Endothelial cell of umbilical vein (primary cell): ENCODE measurements around the gene TTC23L. TPM values are rescaled to one million over a fixed set of nuclear protein-coding genes. Genes with fewer than 3 reads are reported as not detected.

ENCODE experiments used
- BruUV-seq: library from RNA; stranded (reverse); fragments of 400-500 nt; replicated peaks from 2 replicates; lab custom pipeline; 2021; lab: Mats Ljungman, UMichigan
- CTCF ChIA-PET: fragments of 300-600, 350-600 bp; sonication (Branson Sonifier 250); formaldehyde crosslinking; loops from one replicate; lab custom pipeline; 2021; ENCODE audit warnings: antibody characterized with exemption, inconsistent platforms; lab: Charles Lee
- POLR2A ChIA-PET: fragments of 300-600, 350-600 bp; sonication (Branson Sonifier 250); formaldehyde crosslinking; loops from one replicate; lab custom pipeline; 2021; ENCODE audit warnings: antibody characterized with exemption, inconsistent platforms; lab: Charles Lee
- DNase-seq: peaks from one replicate; pipeline ENCODE4 v3.0.0-alpha.2; 2011; ENCODE audit warnings: low read depth, low spot score
- FAIRE-seq: peaks from 2 replicates; lab custom pipeline; 2011; peaks lifted over from hg19 to GRCh38; lab: Jason Lieb, UNC
- H2AFZ ChIP-seq: 2 replicates; pipeline ENCODE4 v1.6.0; 2012; ENCODE audit warnings: low read depth, low read length, control low read depth, inconsistent platforms
- H3K27ac ChIP-seq: 2 replicates; pipeline ENCODE4 v1.5.1; 2011; ENCODE audit warnings: low read depth, mild to moderate bottlenecking, control low read depth, low read length, moderate library complexity; ENCODE audit not compliant: insufficient read depth
- H3K27me3 ChIP-seq, 2 experiments: 2 replicates each; pipeline versions ENCODE4 v1.6.0 to v1.6.1; 2011; ENCODE audit warnings: low read length in 2 of 2, mixed read lengths in 1 of 2; ENCODE audit not compliant: control insufficient read depth in 2 of 2, insufficient read depth in 2 of 2
- H3K36me3 ChIP-seq, 2 experiments: 2 replicates in 1 of 2; 3 replicates in 1 of 2; pipeline ENCODE4 v1.5.1; 2011; ENCODE audit warnings: low read length in 2 of 2, mild to moderate bottlenecking in 1 of 2, moderate library complexity in 1 of 2; ENCODE audit not compliant: control insufficient read depth in 2 of 2, insufficient read depth in 2 of 2; ENCODE audit errors: extremely low read depth in 1 of 2
- H3K4me1 ChIP-seq: 3 replicates; pipeline ENCODE4 v1.5.1; 2011; ENCODE audit warnings: mild to moderate bottlenecking, low read length; ENCODE audit not compliant: control insufficient read depth, insufficient read depth; ENCODE audit errors: extremely low read depth
- H3K4me2 ChIP-seq: 2 replicates; pipeline ENCODE4 v1.6.1; 2011; ENCODE audit warnings: low read length, control low read depth, mixed read lengths; ENCODE audit not compliant: insufficient read depth
- H3K4me3 ChIP-seq, 3 experiments: fragments of 200-600 bp in 1 of 3; sonication (generic), shearing (Covaris generic) in 1 of 3; replicated peaks in 1 of 3; 2 replicates each; pipeline ENCODE4 v1.5.1; 2011 to 2016; ENCODE audit warnings: control low read depth in 3 of 3, low read length in 3 of 3, mild to moderate bottlenecking in 2 of 3, inconsistent platforms in 1 of 3, low read depth in 1 of 3, moderate library complexity in 1 of 3; ENCODE audit not compliant: insufficient read depth in 1 of 3
- H3K79me2 ChIP-seq: 2 replicates; pipeline ENCODE4 v1.6.0; 2012; ENCODE audit warnings: low read length, inconsistent platforms; ENCODE audit not compliant: control insufficient read depth, insufficient read depth
- H3K9ac ChIP-seq: replicated peaks from 2 replicates; pipeline ENCODE3; 2011; ENCODE audit warnings: low read length, control low read depth; ENCODE audit not compliant: insufficient read depth; ENCODE audit errors: extremely low read depth
- H3K9me1 ChIP-seq: replicated peaks from 3 replicates; pipeline ENCODE4 v1.6.0; 2011; ENCODE audit warnings: mild to moderate bottlenecking, low read length; ENCODE audit not compliant: control insufficient read depth, insufficient read depth; ENCODE audit errors: extremely low read depth
- H3K9me3 ChIP-seq: replicated peaks from 2 replicates; pipeline ENCODE4 v1.5.1; 2012; ENCODE audit warnings: low read length, inconsistent platforms; ENCODE audit not compliant: control insufficient read depth, insufficient read depth
- H4K20me1 ChIP-seq: replicated peaks from 2 replicates; pipeline ENCODE3; 2011; ENCODE audit warnings: mild to moderate bottlenecking, low read length; ENCODE audit not compliant: control insufficient read depth, insufficient read depth; ENCODE audit errors: extremely low read depth
- EZH2 ChIP-seq: IDR thresholded peaks from 2 replicates; pipeline ENCODE4 v1.6.1; 2012; ENCODE audit warnings: borderline replicate concordance, low read depth, mild to moderate bottlenecking, moderate library complexity, low read length, inconsistent platforms; ENCODE audit not compliant: severe bottlenecking
- FOS ChIP-seq: IDR thresholded peaks from 2 replicates; pipeline ENCODE4 v1.6.1; 2011; ENCODE audit warnings: mild to moderate bottlenecking, low read length, moderate library complexity, borderline replicate concordance; ENCODE audit not compliant: insufficient read depth
- GATA2 ChIP-seq: IDR thresholded peaks from 2 replicates; pipeline ENCODE4 v1.7.0; 2011; ENCODE audit warnings: low read depth, mild to moderate bottlenecking, moderate library complexity, mixed read lengths, low read length; ENCODE audit not compliant: insufficient read length, insufficient read depth
- JUN ChIP-seq: IDR thresholded peaks from 2 replicates; pipeline ENCODE4 v1.6.1; 2011; ENCODE audit warnings: borderline replicate concordance, low read depth; ENCODE audit not compliant: insufficient read length, insufficient read depth
- MAX ChIP-seq: IDR thresholded peaks from 2 replicates; pipeline ENCODE4 v1.6.1; 2011; ENCODE audit not compliant: insufficient read depth, insufficient read length
- MYC ChIP-seq: IDR thresholded peaks from one replicate; pipeline ENCODE4 v1.6.1; 2011; ENCODE audit warnings: mild to moderate bottlenecking, low read depth, low read length
- POLR2A ChIP-seq: IDR thresholded peaks from 2 replicates; pipeline ENCODE4 v1.6.1; 2012; ENCODE audit warnings: low read depth, mild to moderate bottlenecking, control low read depth, low read length
- POLR2AphosphoS5 ChIP-seq: IDR thresholded peaks from 2 replicates; pipeline ENCODE4 v1.6.1; 2012; ENCODE audit warnings: low read depth, mild to moderate bottlenecking, control low read depth, low read length, moderate library complexity; ENCODE audit not compliant: insufficient read depth
- dilution Hi-C: fragments of 300-500 bp; cut with MboI; formaldehyde crosslinking; loops from one replicate; pipeline ENCODE4 v1.15.0; 2019; ENCODE audit warnings: low sequenced_read_pairs; ENCODE audit not compliant: extremely low pct_ligation_motif_present
- intact Hi-C: fragments of 100-400 bp; cut with micrococcal nuclease; formaldehyde crosslinking; loops from one replicate; pipeline ENCODE4 v1.10.0; 2022
- polyA plus RNA-seq, 4 experiments: library from polyadenylated mRNA; depleted of rRNA in 3 of 4; stranded (reverse) in 3 of 4; unstranded in 1 of 4; fragments of >200 nt; gene quantifications; 2 replicates each; pipeline versions ENCODE4 v1.2.1 to v1.2.3, GENCODE V29; 2011 to 2012; ENCODE audit warnings: missing spikeins in 1 of 4
- total RNA-seq: library from RNA; stranded (reverse); gene quantifications from 2 replicates; pipeline ENCODE4 v1.2.3, GENCODE V29; 2021
- TF ChIP-seq, protein P1 (sequence below), 2 donors: IDR thresholded peaks; 1 replicate in 1 of 2; 2 replicates in 1 of 2; pipeline ENCODE4 v1.5.1; 2011; ENCODE audit warnings: low read length in 2 of 2, mild to moderate bottlenecking in 2 of 2, moderate library complexity in 2 of 2, control low read depth in 1 of 2, inconsistent platforms in 1 of 2, low read depth in 1 of 2; ENCODE audit not compliant: insufficient read depth in 1 of 2; ENCODE audit errors: extremely low read depth in 1 of 2

TTC23L gene
- total and polyA plus RNA-seq, 2 donors (not counting 3 experiments of a cell fraction or from before 2014, with no cell fraction given), result not detected

GRCh38 chr5:34889394-34889793 is 50.4 kb downstream of the TTC23L start:
- DNase-seq, result no peak

More at GRCh38 chr5:34889394-34889793, 50.4 kb downstream of the TTC23L start:
- Histone ChIP-seq H3K79me2 (no peaks in the 10 kb centered on the region), H3K4me3 (no peak overlapping the region), H3K4me1 (no peaks in the 10 kb centered on the region), H2AFZ (no peak overlapping the region), H4K20me1 (no peaks in the 10 kb centered on the region), H3K27me3 (peaks cover 2 to 6% of the 10 kb centered on the region in 2 experiments), H3K4me2 (no peak overlapping the region), H3K9me1 (no peaks in the 10 kb centered on the region), H3K9ac (no peak overlapping the region), H3K27ac (no peak overlapping the region), H3K9me3 (no peaks in the 10 kb centered on the region), H3K36me3 (no peaks in the 10 kb centered on the region)
- TF ChIP-seq, protein P1, sequence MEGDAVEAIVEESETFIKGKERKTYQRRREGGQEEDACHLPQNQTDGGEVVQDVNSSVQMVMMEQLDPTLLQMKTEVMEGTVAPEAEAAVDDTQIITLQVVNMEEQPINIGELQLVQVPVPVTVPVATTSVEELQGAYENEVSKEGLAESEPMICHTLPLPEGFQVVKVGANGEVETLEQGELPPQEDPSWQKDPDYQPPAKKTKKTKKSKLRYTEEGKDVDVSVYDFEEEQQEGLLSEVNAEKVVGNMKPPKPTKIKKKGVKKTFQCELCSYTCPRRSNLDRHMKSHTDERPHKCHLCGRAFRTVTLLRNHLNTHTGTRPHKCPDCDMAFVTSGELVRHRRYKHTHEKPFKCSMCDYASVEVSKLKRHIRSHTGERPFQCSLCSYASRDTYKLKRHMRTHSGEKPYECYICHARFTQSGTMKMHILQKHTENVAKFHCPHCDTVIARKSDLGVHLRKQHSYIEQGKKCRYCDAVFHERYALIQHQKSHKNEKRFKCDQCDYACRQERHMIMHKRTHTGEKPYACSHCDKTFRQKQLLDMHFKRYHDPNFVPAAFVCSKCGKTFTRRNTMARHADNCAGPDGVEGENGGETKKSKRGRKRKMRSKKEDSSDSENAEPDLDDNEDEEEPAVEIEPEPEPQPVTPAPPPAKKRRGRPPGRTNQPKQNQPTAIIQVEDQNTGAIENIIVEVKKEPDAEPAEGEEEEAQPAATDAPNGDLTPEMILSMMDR (IDR thresholded peaks at IDR 0.05; ENCODE audit: extremely low read depth in 1 of 2, insufficient read depth in 1 of 2, low read depth in 1 of 2, low read length in 2 of 2), result no peak
- TF ChIP-seq MAX, result no peak
- TF ChIP-seq JUN, result no peak
- no peak for TF ChIP-seq GATA2
- no peak for TF ChIP-seq POLR2A
- no peak for TF ChIP-seq POLR2AphosphoS5
- TF ChIP-seq FOS, result no peak
- TF ChIP-seq MYC, result no peak
- TF ChIP-seq EZH2, result no peak
- intact Hi-C loops, result no loop called here
- dilution Hi-C loops, result no loop called here
- BruUV-seq, result no TSS peak
- POLR2A ChIA-PET, result no interaction called here
- CTCF ChIA-PET, result no interaction called here
- no peak for FAIRE-seq
